GM23338 (cell line): ENCODE measurements around the gene ITPRID1. TPM values are rescaled to one million over a fixed set of nuclear protein-coding genes. Genes with fewer than 3 reads are reported as not detected.

Source experiments
- ATAC-seq: fragments of 200-7000 bp; cut with Tn5 transposase; 3 replicates; pipeline ENCODE4 v1.9.1; 2020
- DNase-seq: peaks from one replicate; pipeline ENCODE4 v3.0.0-alpha.2; 2015; ENCODE audit warnings: low spot score
- H2AFZ ChIP-seq: fragments of 200-600 bp; sonication (generic); 2 replicates; pipeline ENCODE4 v1.8.0; 2016; ENCODE audit warnings: antibody characterized with exemption, mild to moderate bottlenecking, moderate library complexity
- H3F3A ChIP-seq: fragments of 200-600 bp; sonication (generic); replicated peaks from 2 replicates; pipeline ENCODE4 v1.8.0; 2017; ENCODE audit warnings: antibody characterized with exemption, mixed run types, low read depth
- H3K27ac ChIP-seq: fragments of 200-600 bp; sonication (generic); 2 replicates; pipeline ENCODE4 v1.6.1; 2016; ENCODE audit warnings: low read depth
- H3K27me3 ChIP-seq: fragments of 200-600 bp; sonication (generic); 2 replicates; pipeline ENCODE4 v1.8.0; 2016; ENCODE audit warnings: mild to moderate bottlenecking, mixed run types, moderate library complexity; ENCODE audit not compliant: insufficient read depth
- H3K36me3 ChIP-seq: fragments of 200-600 bp; sonication (generic); 2 replicates; pipeline ENCODE4 v1.8.0; 2016; ENCODE audit warnings: mild to moderate bottlenecking; ENCODE audit not compliant: insufficient read depth
- H3K4me1 ChIP-seq: fragments of 200-600 bp; sonication (generic); 2 replicates; pipeline ENCODE4 v1.8.0; 2016; ENCODE audit warnings: mild to moderate bottlenecking, moderate library complexity; ENCODE audit not compliant: insufficient read depth
- H3K4me2 ChIP-seq: fragments of 200-600 bp; sonication (generic); 2 replicates; pipeline ENCODE4 v1.7.1; 2017; ENCODE audit warnings: mixed run types
- H3K4me3 ChIP-seq: fragments of 200-600 bp; sonication (generic); 2 replicates; pipeline ENCODE4 v1.6.1; 2016; ENCODE audit warnings: mixed run types
- H3K79me2 ChIP-seq: fragments of 200-600 bp; sonication (generic); replicated peaks from 2 replicates; pipeline ENCODE4 v1.8.0; 2017; ENCODE audit warnings: mild to moderate bottlenecking; ENCODE audit not compliant: insufficient read depth
- H3K9me2 ChIP-seq: fragments of 200-600 bp; sonication (generic); 2 replicates; pipeline ENCODE4 v1.8.0; 2017; ENCODE audit not compliant: insufficient read depth
- H4K20me1 ChIP-seq: fragments of 200-600 bp; sonication (generic); replicated peaks from 2 replicates; pipeline ENCODE4 v1.8.0; 2017; ENCODE audit warnings: mild to moderate bottlenecking; ENCODE audit not compliant: insufficient read depth
- H3K27ac Mint-ChIP-seq: 2 replicates; pipeline ENCODE4 v1.8.0; 2020; ENCODE audit warnings: inconsistent platforms, mild to moderate bottlenecking, moderate library complexity, mixed read lengths
- H3K27me3 Mint-ChIP-seq: 3 replicates; pipeline ENCODE4 v1.8.0; 2022; ENCODE audit warnings: low read depth, mild to moderate bottlenecking, moderate library complexity, mixed read lengths, inconsistent platforms; ENCODE audit not compliant: insufficient read depth, poor library complexity
- H3K36me3 Mint-ChIP-seq: 3 replicates; pipeline ENCODE4 v1.8.0; 2021; ENCODE audit warnings: low read depth, mild to moderate bottlenecking, inconsistent platforms, moderate library complexity, mixed read lengths
- H3K4me1 Mint-ChIP-seq: 3 replicates; pipeline ENCODE4 v1.8.0; 2020; ENCODE audit warnings: mild to moderate bottlenecking, inconsistent platforms, mixed read lengths
- H3K4me3 Mint-ChIP-seq: 3 replicates; pipeline ENCODE4 v1.8.0; 2021; ENCODE audit warnings: moderate library complexity, mild to moderate bottlenecking, inconsistent platforms, mixed read lengths
- H3K9me3 Mint-ChIP-seq: 3 replicates; pipeline ENCODE4 v1.8.0; 2020; ENCODE audit warnings: moderate library complexity, mild to moderate bottlenecking, inconsistent platforms, mixed read lengths
- CTCF ChIP-seq, 2 experiments: fragments of 200-600 bp in 1 of 2; sonication (generic) in 1 of 2; conservative IDR thresholded peaks; 2 replicates each; pipeline versions ENCODE4 v1.5.1 to v1.6.1; 2016 to 2017; ENCODE audit warnings: antibody characterized with exemption in 2 of 2, low read depth in 2 of 2, mild to moderate bottlenecking in 2 of 2, moderate library complexity in 1 of 2
- ETS1 ChIP-seq: IDR thresholded peaks from 2 replicates; pipeline ENCODE4 v1.6.1; 2016; ENCODE audit warnings: antibody characterized with exemption
- EZH2 ChIP-seq: fragments of 200-600 bp; sonication (generic); IDR thresholded peaks from one replicate; pipeline ENCODE4 v1.8.0; 2017; ENCODE audit warnings: antibody characterized with exemption, mild to moderate bottlenecking, low read depth; ENCODE audit not compliant: unreplicated experiment
- EZH2phosphoT487 ChIP-seq: fragments of 200-600 bp; sonication (generic); IDR thresholded peaks from one replicate; pipeline ENCODE4 v1.8.1; 2018; ENCODE audit warnings: antibody characterized with exemption; ENCODE audit not compliant: unreplicated experiment
- NANOG ChIP-seq: IDR thresholded peaks from 2 replicates; pipeline ENCODE4 v1.6.1; 2016; ENCODE audit warnings: antibody characterized with exemption, borderline replicate concordance
- ZNF331 ChIP-seq: fragments of 250-450 bp; sonication (Bioruptor Pico); IDR thresholded peaks from 2 replicates; pipeline ENCODE4 v1.5.0; 2020; ENCODE audit warnings: low read depth, mild to moderate bottlenecking, moderate library complexity
- ZNF462 ChIP-seq: fragments of 250-450 bp; sonication (Bioruptor Pico); IDR thresholded peaks from 2 replicates; pipeline ENCODE4 v1.5.0; 2020; ENCODE audit warnings: mild to moderate bottlenecking, moderate library complexity
- polyA plus RNA-seq: library from polyadenylated mRNA; unstranded; fragments of >200 nt; fragmentation: Nextera tagmentation; extraction: Ambion mirVana; gene quantifications from 2 replicates; pipeline ENCODE4 v1.2.1, GENCODE V29; 2016
- total RNA-seq: library from RNA; depleted of rRNA; stranded (reverse); fragments of >200 nt; shearing (Covaris generic); gene quantifications from 2 replicates; pipeline ENCODE4 v1.2.3, GENCODE V29; 2014

Gene ITPRID1
- total and polyA plus RNA-seq, 2 experiments from 2014 or later = 0.05 to 0.45 TPM

GRCh38 chr7:31488562-31489203 is 25.2 kb upstream of the ITPRID1 start:
- no peak overlapping the region for H3K4me3 ChIP-seq
- H3K9me2 ChIP-seq = peaks cover 13% of the 10 kb centered on the region
- H2AFZ ChIP-seq = no peak overlapping the region
- H3K79me2 ChIP-seq = no peaks in the 10 kb centered on the region
- Mint-ChIP-seq H3K27me3 (peaks cover 7% of the 10 kb centered on the region), H3K27ac (no peak overlapping the region), H3K36me3 (no peaks in the 10 kb centered on the region), H3K4me3 (no peak overlapping the region), H3K4me1 (peaks cover 11% of the 10 kb centered on the region), H3K9me3 (peaks cover 7% of the 10 kb centered on the region; the same call in 1 of the 3 replicates)
- ATAC-seq (peak; percentile 100), DNase-seq (peak; percentile 87)
- no peaks in the 10 kb centered on the region for H3K27me3 ChIP-seq
- TF ChIP-seq ZNF331 (CRISPR knock-in tag) = no peak
- TF ChIP-seq EZH2phosphoT487 = no peak
- TF ChIP-seq ZNF462 (CRISPR knock-in tag) = peak; percentile 57
- TF ChIP-seq ETS1 = no peak
- no peak for TF ChIP-seq NANOG
- peak; percentile 87 to 96 for TF ChIP-seq CTCF (conservative IDR thresholded peaks at IDR 0.05; ENCODE audit: low read depth in 2 of 2)
- no peak for TF ChIP-seq EZH2
- H3K27ac ChIP-seq = no peak overlapping the region
- peaks cover 8% of the 10 kb centered on the region for H3K4me1 ChIP-seq
- H4K20me1 ChIP-seq = no peaks in the 10 kb centered on the region
- 0 out of 2 replicates have a peak, but pooled peaks cover 4% of the 10 kb centered on the region for H3K36me3 ChIP-seq
- no peaks in the 10 kb centered on the region for H3F3A ChIP-seq
- H3K4me2 ChIP-seq = no peak overlapping the region
